Fibroblast of upper back skin (primary cell): Measurements from ENCODE around the gene ELANE.

ENCODE experiments used
- DNase-seq: peaks from one replicate; pipeline ENCODE4 v3.0.0-alpha.2; 2013

Gene ELANE

GRCh38 chr19:900043-900301 is 47.9 kb downstream of the ELANE start:
- no peak for DNase-seq

- DNase-seq, result no peak
Measured at GRCh38 chr19:900302-901111, 48.4 kb downstream of the ELANE start.

- no peak for DNase-seq
Measured at GRCh38 chr19:901216-902092, 49.4 kb downstream of the ELANE start.

- DNase-seq, result no peak
Measured at GRCh38 chr19:902093-902370, 49.9 kb downstream of the ELANE start.

- no peak for DNase-seq
Measured at GRCh38 chr19:902446-903226, 50.5 kb downstream of the ELANE start.

GRCh38 chr19:903266-903797 is 51.2 kb downstream of the ELANE start:
- peak; percentile 48 for DNase-seq

- DNase-seq, result no peak
Measured at GRCh38 chr19:904545-904944, 52.4 kb downstream of the ELANE start.
